ENCODE results near the gene CACNB1.
A peak's percentile ranks its signal among the peaks of the same experiment; 100 is the strongest.

Gene CACNB1

GRCh38 chr17:39197380-39198185, at the start of gene CACNB1:
Gene CACNB1, minus strand, starts transcription at chr17:39197669. Its CDS starts 174 bp downstream, at chr17:39197495.
- Mint-ChIP-seq H3K4me3 (peak within 1 kb of the TSS; percentile 87), H3K4me1 (peaks cover 46% of the 10 kb centered on the region), H3K9me3 (no peaks in the 10 kb centered on the region), H3K36me3 (peaks cover 25% of the 10 kb centered on the region), H3K27ac (peak within 1 kb of the TSS; percentile 65), H3K27me3 (no peaks in the 10 kb centered on the region)
- ATAC-seq = peak; percentile 57

- peaks cover 14% of the 10 kb centered on the region for H3K27me3 Mint-ChIP-seq
- no peak for ATAC-seq
- no peak overlapping the region for H3K4me3 Mint-ChIP-seq
- peaks cover 20% of the 10 kb centered on the region for H3K4me1 Mint-ChIP-seq
- H3K36me3 Mint-ChIP-seq = no peaks in the 10 kb centered on the region
- H3K27ac Mint-ChIP-seq = no peak overlapping the region
- no peaks in the 10 kb centered on the region for H3K9me3 Mint-ChIP-seq
Measured at GRCh38 chr17:39246274-39246673, 48.8 kb upstream of the CACNB1 start.

GRCh38 chr17:39244600-39245570, 47.4 kb upstream of the CACNB1 start:
- H3K4me1 Mint-ChIP-seq = peaks cover 24% of the 10 kb centered on the region
- H3K36me3 Mint-ChIP-seq = no peaks in the 10 kb centered on the region
- no peak overlapping the region for H3K27ac Mint-ChIP-seq
- peaks cover 14% of the 10 kb centered on the region for H3K27me3 Mint-ChIP-seq
- peak overlapping the region; percentile 16 for H3K4me3 Mint-ChIP-seq
- peak; percentile 82 for ATAC-seq
- H3K9me3 Mint-ChIP-seq = no peaks in the 10 kb centered on the region

- Mint-ChIP-seq H3K27ac (no peak overlapping the region), H3K4me1 (peaks cover 31% of the 10 kb centered on the region), H3K36me3 (no peaks in the 10 kb centered on the region), H3K4me3 (peak overlapping the region; percentile 33), H3K9me3 (no peaks in the 10 kb centered on the region), H3K27me3 (peaks cover 14% of the 10 kb centered on the region)
- ATAC-seq = peak; percentile 88
Measured at GRCh38 chr17:39244016-39244599, 46.6 kb upstream of the CACNB1 start.

- H3K36me3 Mint-ChIP-seq = no peaks in the 10 kb centered on the region
- H3K27ac Mint-ChIP-seq = no peak overlapping the region
- peaks cover 40% of the 10 kb centered on the region for H3K4me1 Mint-ChIP-seq
- H3K4me3 Mint-ChIP-seq = no peak overlapping the region
- ATAC-seq = no peak
- no peaks in the 10 kb centered on the region for H3K9me3 Mint-ChIP-seq
- peaks cover 14% of the 10 kb centered on the region for H3K27me3 Mint-ChIP-seq
Measured at GRCh38 chr17:39243155-39243554, 45.7 kb upstream of the CACNB1 start.

GRCh38 chr17:39240631-39241030, 43.2 kb upstream of the CACNB1 start:
- Mint-ChIP-seq H3K4me3 (no peak overlapping the region), H3K36me3 (no peaks in the 10 kb centered on the region), H3K4me1 (peaks cover 42% of the 10 kb centered on the region), H3K27me3 (peaks cover 14% of the 10 kb centered on the region), H3K9me3 (no peaks in the 10 kb centered on the region), H3K27ac (no peak overlapping the region)
- no peak for ATAC-seq

- Mint-ChIP-seq H3K9me3 (no peaks in the 10 kb centered on the region), H3K27ac (peak overlapping the region; percentile 20), H3K4me3 (no peak overlapping the region), H3K36me3 (no peaks in the 10 kb centered on the region), H3K27me3 (peaks cover 14% of the 10 kb centered on the region), H3K4me1 (peaks cover 38% of the 10 kb centered on the region)
- ATAC-seq = peak; percentile 66
Measured at GRCh38 chr17:39239640-39240314, 42.3 kb upstream of the CACNB1 start.

GRCh38 chr17:39238311-39238972, 41.0 kb upstream of the CACNB1 start:
- peak; percentile 84 for ATAC-seq
- Mint-ChIP-seq H3K4me3 (peak overlapping the region; percentile 44), H3K27ac (peak overlapping the region; percentile 73), H3K4me1 (peaks cover 25% of the 10 kb centered on the region), H3K27me3 (peaks cover 10% of the 10 kb centered on the region), H3K9me3 (no peaks in the 10 kb centered on the region), H3K36me3 (no peaks in the 10 kb centered on the region)

- H3K4me3 Mint-ChIP-seq = no peak overlapping the region
- ATAC-seq = no peak
- peaks cover 6% of the 10 kb centered on the region for H3K27me3 Mint-ChIP-seq
- no peaks in the 10 kb centered on the region for H3K36me3 Mint-ChIP-seq
- H3K9me3 Mint-ChIP-seq = no peaks in the 10 kb centered on the region
- H3K4me1 Mint-ChIP-seq = peaks cover 22% of the 10 kb centered on the region
- H3K27ac Mint-ChIP-seq = peak overlapping the region; percentile 73
Measured at GRCh38 chr17:39237586-39237985, 40.1 kb upstream of the CACNB1 start.

- Mint-ChIP-seq H3K9me3 (no peaks in the 10 kb centered on the region), H3K27me3 (peaks cover 11% of the 10 kb centered on the region), H3K4me1 (peaks cover 27% of the 10 kb centered on the region), H3K36me3 (no peaks in the 10 kb centered on the region), H3K27ac (no peak overlapping the region), H3K4me3 (no peak overlapping the region)
- no peak for ATAC-seq
Measured at GRCh38 chr17:39236981-39237441, 39.5 kb upstream of the CACNB1 start.

- peaks cover 16% of the 10 kb centered on the region for H3K27me3 Mint-ChIP-seq
- H3K4me1 Mint-ChIP-seq = peaks cover 32% of the 10 kb centered on the region
- H3K27ac Mint-ChIP-seq = no peak overlapping the region
- H3K36me3 Mint-ChIP-seq = no peaks in the 10 kb centered on the region
- H3K4me3 Mint-ChIP-seq = no peak overlapping the region
- no peak for ATAC-seq
- H3K9me3 Mint-ChIP-seq = no peaks in the 10 kb centered on the region
Measured at GRCh38 chr17:39236450-39236927, 39.0 kb upstream of the CACNB1 start.

- H3K4me3 Mint-ChIP-seq = no peak overlapping the region
- ATAC-seq = peak; percentile 54
- H3K27me3 Mint-ChIP-seq = peaks cover 23% of the 10 kb centered on the region
- H3K9me3 Mint-ChIP-seq = no peaks in the 10 kb centered on the region
- no peaks in the 10 kb centered on the region for H3K36me3 Mint-ChIP-seq
- H3K27ac Mint-ChIP-seq = no peak overlapping the region
- peaks cover 34% of the 10 kb centered on the region for H3K4me1 Mint-ChIP-seq
Measured at GRCh38 chr17:39235555-39236449, 38.3 kb upstream of the CACNB1 start.
